Left renal cortex interstitium (tissue), 4 donors: ENCODE measurements around the gene SMAD6. TPM values are rescaled to one million over a fixed set of nuclear protein-coding genes. Genes with fewer than 3 reads are reported as not detected.
A peak's percentile ranks its signal among the peaks of the same experiment; 100 is the strongest.

ENCODE experiments used
- DNase-seq, 4 donors: peaks; one replicate each; pipeline ENCODE4 v3.0.0-alpha.2; 2013; ENCODE audit warnings: low read depth in 4 of 4, low spot score in 2 of 4, missing footprints in 1 of 4
- polyA plus RNA-seq, 4 donors: library from polyadenylated mRNA; unstranded; fragments of 120-200 nt; gene quantifications; one replicate each; pipeline ENCODE4 v1.2.1, GENCODE V29; 2013; ENCODE audit not compliant: insufficient read length in 4 of 4

SMAD6 gene
- polyA plus RNA-seq, 4 donors: 27.4 to 49.4 (median 42.6) TPM

DNA sequence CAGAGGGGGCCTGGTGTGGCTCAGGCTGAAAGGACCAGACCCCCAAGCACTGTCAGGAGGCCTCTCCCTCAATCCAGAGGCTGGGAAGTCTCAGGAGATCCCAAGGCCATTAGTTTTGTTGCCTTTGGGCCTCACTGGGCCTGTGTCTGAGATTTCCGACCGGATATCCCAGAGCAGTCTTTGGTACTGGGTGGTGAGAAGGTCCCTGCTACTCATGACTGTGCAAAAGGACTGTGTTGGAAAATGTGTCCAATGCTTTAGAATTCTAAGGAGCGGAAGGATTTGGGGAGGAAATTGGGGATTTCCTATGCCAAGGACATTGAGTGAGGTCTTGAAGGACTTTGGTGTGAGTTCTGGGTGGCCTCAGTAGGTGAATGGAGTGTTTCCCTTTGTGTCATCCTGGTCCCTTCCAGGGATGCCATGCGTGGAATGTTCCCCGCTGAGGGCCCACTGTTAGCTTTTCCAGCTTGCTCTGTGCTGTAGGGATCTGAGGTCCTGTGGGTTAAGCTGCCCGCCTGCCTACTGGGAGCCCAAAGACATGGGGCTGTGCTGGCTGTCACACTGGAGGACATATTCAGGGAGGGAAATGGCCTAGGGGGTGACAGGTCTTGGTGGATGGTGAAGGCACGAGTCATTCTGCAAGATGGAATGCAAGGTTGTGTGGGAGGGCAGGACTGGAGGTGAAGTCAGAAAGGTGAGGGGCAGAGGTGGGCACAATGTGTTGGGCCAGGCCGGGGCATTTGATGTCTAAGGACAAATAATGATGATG is 16.4 kb downstream of the SMAD6 start:
- DNase-seq: no peak

DNA sequence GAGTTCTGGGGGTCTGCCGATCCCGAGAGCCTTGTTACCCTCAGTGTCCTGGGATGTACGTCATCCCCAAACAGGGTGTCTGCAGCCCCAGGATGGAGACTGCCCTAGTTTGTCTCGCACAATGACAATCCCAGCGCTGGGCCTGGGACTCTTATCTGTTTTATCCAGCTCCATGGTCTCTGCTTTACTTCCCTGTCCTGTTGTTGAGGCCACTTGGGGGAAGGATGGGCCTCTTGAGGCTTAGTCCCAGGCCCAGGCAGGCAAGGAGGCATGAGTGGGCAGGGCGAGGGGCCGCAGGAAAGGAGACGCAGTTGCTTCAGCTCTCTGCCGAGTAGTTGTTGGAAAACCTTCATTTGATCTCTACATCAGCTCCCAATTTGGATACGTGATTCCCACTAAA is 17.4 kb downstream of the SMAD6 start:
- no peak for DNase-seq

DNA sequence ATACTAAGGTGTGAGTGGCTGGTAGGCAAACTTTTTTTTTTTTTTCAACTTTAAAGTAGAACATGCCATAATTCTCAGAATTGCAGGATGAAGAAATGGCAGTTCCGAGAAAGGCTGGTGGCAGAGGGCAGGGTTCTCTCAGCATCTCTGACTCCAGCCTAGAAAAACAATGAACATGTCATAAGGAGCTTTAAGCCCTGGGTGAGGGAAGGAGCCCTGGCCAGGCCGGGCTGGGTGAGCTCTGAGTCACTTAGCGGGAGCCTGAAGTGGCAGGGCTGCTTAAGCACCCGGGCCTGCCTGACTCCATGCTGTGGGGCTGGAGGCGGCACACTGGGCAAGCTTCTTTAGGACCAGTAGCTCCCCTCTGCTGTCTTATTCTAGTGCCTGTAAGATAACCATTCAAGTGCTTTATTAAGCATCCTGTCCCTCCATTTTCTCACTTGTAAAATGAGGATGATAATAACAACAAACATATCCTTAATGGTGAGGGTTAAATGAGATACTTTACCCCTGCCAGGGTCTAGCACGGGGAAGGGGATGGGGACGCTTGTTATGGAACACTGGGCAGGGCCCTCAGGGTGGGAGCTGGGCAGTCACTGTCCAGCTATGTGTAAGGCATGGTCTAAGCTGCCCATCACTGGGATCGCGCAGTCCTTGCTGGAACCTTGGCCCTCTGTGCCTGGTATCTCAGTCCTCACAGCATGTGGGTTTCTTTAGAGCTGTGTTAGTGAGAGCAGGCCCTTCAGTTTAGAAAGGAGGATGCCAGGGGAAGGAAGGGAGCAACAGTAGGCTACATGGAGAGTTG is 18.4 kb downstream of the SMAD6 start:
- DNase-seq: no peak

DNA sequence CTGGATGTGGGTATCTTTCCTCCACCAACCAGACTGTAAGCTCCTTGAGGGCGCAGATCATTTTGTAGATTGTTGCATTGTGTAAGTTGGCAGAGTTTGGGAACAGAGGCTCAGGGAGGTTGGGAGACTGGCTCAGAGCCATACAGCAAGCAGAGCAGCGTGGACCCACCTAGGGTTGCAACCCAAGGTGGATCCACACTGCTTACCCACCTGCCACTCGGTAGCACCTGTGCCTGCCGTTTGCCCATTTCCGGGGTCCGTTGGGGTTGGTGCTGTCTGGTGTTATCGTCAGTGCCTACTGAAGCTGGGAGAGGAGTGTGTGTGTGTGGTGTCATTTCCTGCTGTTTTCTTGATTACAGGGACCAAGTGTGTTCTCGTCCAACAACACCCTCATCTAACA is 19.0 kb downstream of the SMAD6 start:
- DNase-seq: no peak

DNA sequence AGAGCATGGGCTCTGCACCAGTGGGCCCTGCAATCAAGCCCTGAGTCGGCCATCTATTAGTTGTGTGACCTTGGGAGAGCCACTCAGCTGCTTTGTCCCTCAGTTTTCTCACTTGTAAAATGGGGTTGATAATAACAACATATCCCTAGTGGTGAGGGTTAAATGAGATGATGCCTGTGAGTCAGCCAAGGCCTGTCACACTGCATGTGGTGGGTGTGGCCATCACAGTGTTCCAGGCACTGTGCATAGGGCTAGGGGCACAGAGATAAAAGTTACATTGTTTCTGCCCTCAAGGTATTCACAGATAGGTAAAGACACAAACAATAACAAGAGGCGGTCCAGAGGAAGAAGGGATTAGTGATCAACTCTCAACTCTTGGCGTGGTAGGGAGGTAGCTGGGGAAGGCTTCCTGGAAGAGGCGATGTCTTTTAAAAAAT is 19.5 kb downstream of the SMAD6 start:
- no peak for DNase-seq

DNA sequence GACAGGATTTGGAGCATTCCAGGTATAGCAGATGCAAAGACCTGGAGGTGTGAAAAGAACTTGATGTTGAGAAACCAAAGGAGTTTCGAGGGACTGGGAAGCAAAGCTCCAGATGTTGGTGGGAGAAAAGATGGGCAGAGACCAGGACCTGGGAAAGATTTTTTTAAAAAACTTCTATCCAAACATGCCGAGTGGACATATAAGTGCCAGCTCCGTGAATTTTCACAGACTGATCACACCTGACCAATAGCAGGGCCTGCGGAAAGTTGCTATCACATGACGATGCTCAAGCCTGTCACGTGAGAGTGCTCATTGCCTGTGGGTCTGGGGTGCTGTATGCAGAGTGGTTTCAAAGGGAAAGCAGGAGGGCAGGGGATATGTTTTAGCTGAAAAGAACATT is 19.9 kb downstream of the SMAD6 start:
- DNase-seq: no peak

DNA sequence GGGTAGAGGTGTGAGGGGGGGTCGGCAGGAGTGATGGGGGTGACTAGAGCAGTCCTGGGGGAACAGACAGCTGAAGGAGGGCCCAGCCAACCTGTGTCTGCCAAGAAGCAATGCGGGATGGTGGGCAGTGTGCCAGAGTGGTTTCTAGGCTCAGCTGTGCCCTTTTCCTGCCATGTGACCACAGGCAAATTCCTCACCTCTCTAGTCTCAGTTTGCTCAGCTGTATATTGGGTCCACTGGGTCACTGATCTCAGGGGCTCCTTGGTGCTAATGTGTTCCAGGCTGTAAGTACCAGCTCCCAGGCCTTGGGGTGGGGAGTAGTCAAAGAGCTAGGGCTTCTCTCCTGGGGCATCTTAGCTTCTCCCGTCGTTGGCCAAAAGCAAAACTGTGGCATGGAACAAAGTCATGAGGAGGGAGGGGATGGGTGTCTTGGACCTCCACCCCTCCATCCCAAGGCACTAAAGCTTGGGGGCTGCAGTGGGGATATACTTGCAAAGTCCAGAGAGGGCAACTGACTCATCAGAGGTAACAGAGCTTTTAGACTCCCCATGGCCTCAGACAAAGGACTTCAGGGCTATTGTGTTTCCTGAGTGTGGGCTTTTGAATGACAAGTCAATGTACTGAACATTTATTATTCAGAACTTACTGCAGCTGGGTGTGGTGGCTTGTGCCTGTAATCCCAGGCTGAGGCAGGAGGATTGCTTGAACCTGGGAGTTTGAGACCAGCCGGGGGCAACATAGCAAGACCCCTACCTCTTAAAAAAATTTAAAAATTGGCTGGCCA is 20.9 kb downstream of the SMAD6 start:
- no peak for DNase-seq

DNA sequence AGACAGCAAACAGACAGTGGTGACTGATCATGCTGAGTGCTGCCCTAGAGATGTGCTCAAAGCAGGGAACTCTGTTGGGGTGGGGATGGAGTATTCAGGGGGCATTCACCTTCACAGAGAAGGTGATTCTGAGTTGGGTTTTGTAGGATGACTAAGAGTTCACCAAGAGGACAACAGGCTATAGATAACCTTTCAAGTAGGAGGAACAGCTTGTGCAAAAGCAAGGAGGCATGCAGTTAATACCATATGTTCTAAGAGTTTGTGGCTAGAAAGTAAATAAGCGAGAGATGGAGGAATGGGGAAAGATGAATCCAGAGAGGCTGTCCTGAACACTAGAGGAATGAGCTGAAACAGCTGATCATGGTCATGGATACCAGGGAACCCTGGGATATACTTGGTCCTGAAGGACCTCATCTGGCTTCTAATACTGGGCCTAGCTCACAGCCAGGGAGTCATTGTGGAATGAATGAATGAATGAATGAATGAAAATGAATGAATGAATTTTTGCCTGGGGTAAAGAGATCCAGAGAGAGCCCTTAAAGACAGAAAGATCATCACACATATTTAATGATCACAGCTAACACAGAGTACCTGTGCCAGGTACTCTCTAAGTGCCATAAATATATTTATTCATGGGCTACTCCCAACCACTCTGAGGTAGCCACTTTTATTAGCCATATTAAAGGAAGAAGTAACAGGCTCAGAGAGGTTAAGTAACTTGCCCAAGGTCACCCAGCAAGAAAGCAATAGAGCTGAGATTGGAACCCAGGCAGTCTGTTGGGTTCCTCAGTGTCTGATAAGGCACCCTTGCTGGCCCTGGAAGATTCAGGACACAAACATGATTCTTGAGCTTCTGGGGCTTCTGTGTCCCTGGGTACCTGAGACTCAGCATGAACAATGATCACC is 22.0 kb downstream of the SMAD6 start:
- DNase-seq: no peak

DNA sequence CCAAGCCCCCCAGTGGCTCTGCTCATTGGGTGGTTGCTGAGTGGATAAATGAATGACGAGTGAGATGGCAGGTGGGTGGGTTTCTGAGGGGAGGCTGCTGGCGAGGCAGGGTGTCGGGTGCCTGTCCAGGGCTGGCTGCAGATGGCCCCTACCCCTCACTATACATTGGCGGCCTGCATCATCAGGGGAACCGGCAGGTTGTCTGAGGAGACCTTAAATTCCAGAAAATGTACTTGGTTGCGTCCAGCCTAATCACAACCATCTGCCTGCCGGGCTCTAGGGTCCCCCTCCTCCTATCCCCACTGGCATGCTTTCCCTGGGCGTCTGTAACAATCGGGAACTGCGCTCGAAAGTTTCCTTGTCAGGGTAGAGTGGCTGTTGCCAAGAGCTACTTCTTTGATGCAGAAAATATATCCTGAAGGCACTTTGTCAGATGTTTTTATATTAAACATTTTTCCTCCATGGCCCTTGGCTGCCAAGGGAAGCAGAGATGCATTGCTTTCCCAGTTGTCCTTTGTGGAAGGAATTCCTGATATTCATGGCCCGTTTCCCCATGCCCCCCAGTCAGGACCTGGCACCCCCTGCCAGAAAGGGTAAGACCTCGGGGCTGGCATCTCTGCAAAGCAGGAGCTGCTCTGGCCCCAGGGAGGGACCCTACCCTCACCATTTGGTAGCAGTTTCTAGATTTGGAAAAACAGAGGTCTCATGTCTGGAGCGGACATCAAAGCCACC is 22.9 kb downstream of the SMAD6 start:
- DNase-seq: no peak

DNA sequence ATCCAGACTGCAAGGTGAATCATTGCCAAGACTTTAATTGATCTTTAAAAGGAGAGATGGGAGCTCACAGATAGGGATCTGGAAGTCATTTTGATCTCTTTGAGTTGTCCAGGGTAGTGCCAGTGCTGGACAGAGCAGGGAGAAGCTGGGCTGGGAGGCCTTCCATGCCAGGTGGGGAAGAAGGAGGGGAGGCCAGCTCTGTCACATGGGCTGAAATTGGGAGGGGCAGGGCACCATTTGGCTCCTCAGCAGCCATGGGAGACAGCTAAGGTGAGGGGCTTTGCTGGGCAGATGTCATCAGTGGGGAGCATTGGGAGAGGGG is 23.4 kb downstream of the SMAD6 start:
- no peak for DNase-seq

DNA sequence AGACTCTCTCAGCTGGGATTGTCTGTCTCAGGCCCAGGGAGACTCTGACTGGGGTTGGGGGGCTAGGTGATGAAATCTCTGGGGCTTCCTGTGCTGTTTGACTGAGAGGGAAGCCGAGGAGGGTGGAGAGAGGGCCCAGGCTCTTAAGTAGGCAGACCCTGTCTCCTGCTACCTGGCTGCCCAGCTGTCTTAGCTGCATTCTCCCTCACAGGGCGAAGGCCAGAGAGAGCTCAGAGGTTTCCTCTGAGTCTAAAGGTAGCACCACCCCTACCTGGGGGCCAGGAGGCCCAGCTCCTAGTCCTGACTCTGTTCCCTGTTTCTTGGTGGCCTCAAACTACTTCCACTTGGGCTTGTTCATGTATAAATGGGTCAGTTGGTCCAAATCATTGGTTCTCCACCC is 24.4 kb downstream of the SMAD6 start:
- DNase-seq: no peak

DNA sequence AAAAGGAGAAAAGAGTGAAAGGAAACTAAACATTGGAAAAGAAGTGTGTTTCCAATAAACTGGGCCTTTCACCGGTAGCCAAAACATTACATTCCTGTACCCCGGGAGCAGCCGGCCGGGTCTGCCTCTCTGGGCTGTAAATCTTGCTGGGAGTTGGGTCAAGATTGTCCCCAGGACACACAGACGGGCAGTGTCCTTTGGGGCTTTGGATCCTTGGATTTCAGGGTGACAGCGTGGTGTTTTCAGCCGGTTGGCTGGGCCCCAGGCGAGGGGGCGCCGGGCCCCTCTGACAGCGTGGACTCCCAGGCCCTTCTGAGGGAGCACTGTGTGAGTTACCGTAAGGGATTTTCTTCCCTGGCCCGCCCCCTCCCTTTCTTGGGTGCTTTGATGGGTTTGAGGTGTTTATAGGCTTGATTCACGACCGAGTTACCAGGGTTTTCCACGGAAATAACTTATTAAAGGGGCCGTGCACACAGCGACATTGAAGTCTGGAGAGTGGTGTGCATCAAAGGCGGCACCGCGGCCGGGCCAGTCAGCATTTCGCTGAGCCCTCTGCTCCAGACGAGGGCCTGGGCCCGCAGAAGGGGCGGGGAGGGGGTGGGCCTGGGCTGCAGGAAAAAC is 27.4 kb downstream of the SMAD6 start:
- DNase-seq: peak in 3 of 4 donors; percentile 68 to 77 (median 76)

DNA sequence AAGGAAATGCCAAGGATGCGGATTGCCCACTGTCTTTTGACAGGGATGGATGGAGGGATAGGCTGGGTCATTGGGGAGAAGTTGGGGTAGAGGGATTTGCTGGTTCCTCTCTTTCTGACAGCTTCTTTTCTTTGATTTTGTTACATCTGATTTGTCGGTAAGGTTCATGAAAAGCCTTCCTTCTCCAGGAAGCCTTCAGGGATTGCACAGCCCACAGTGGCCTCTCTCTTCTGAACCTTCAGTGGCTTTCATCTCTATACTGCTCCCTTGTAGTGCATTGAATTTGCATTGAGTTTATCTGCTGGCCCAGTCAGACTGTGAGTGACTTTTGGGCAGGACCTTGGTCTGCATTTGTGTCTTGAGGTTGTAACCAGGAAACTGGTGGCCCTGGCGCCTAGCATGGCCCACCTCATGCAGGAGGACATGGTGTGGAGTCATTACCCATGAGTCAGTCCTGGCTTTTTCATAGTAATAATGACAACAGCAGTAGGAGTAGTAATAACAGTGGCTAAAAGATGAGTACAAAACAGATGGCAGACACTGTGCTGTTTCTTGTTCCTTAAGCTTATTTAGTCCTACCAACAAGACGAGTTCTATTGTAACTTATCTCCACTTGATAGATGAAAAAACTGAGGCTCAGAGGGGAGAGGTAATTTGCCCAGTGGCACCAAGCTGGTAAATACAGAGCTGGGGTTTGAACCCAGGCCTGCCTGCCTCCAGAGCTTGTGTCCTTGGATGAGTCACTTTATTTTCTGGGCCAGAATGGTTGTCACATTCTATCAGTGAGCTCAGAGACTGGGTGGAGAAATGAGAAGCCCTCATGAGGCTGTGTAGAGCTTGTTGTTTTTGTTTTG is 28.4 kb downstream of the SMAD6 start:
- DNase-seq: no peak

DNA sequence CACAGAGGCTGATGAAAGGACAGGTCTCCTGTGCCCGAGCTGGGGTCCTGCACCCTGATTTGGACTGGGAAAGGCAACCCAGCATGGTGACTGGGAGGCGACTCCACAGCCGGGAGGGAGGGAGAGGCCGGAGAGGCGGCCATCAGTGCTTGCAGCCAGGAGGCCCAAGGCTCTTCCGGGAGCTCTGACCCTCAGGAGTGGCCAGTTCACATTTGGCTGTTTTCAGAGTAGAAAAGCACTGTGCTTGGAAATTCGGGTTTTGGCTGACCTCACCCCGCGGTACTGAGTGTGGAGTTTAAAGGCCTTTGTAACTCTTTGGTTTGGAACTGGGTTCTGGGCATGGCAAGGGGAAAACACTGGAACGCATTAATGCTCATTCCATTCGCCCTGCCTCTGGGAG is 31.9 kb downstream of the SMAD6 start:
- DNase-seq: no peak

DNA sequence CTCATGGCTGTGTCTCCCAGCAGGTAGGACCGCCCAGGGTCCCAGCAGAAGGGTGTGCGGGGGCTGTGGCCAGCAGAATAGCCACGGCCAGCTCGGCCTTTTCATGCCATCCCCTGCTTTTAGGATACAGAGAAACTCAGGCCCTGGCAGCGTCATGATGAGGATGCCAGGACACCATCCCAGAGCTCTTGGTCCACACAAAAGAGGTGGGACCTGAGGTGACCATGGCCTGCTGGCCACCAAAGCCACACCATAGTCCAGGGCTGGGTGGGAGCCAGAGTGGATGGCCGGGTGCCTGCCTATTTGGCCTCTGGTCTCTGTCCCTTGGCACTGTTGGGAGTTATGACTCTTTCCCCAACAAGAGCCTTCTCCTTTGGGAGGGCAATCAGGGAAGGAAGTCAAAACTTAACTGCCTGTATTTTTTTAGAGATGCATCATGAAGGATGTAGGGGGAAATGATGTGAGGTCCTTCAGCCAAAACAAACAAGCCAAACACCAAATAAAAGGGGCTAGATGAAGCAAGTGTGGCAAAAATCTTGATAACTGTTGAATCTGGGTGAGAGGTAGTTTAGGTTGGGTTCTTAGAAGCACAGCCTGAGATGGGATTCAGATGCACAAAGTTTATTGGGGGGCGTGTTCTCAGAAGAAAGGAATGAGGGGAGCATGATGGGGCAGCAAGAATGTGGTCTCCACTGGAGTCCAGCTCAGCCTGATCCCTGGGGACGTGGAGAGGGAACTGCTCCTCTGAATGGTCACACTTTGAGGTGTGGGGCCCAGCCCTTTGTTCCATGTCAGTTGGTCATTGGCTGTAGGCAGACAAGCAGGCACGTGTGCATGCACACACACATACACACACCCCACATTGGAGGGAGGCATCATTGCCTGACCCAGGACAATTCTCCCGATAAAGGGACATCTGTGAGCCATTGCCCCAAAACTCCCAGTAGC is 33.2 kb downstream of the SMAD6 start:
- no peak for DNase-seq

DNA sequence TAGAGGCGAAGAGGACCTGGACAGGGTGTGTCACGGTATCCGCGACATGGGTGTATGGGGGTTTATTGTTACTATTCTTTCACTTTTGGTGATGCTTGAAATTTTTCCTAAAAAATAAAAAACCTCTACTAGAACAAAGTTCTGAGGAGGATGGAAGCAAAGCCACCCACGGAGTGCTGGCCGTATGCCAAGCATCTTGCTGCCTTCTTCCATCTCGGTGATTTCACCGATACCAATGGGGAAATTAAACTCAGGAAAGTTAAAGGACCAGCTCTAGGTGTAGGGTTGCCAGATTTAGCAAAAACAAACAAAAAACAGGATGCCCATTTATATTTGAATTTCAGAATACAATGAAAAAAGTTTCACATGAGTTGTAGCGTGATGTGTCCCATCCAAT is 33.9 kb downstream of the SMAD6 start:
- no peak for DNase-seq
